Measurements from ENCODE around the gene DGKE. TPM values are rescaled to one million over a fixed set of nuclear protein-coding genes. Genes with fewer than 3 reads are reported as not detected.

The DGKE gene
- total RNA-seq, 1 donor from 2014 or later, result 2.8 TPM

GRCh38 chr17:56880571-56880970, 46.6 kb downstream of the DGKE start:
- H3K27ac Mint-ChIP-seq (ENCODE audit: unreplicated experiment), result no peak overlapping the region
- no peaks in the 10 kb centered on the region for H3K4me1 Mint-ChIP-seq (ENCODE audit: low read depth, unreplicated experiment)
- no peaks in the 10 kb centered on the region for H3K9me3 Mint-ChIP-seq (ENCODE audit: unreplicated experiment)
- DNase-seq, result no peak
- H3K27me3 Mint-ChIP-seq (ENCODE audit: unreplicated experiment), result peaks cover 1% of the 10 kb centered on the region
- peaks cover 4% of the 10 kb centered on the region for H3K36me3 Mint-ChIP-seq (ENCODE audit: unreplicated experiment)
- no peak overlapping the region for H3K4me3 Mint-ChIP-seq (ENCODE audit: unreplicated experiment)
- no peak for TF ChIP-seq CTCF (IDR thresholded peaks at IDR 0.05; ENCODE audit: partially characterized antibody, unreplicated experiment)

GRCh38 chr17:56881685-56882295, 47.8 kb downstream of the DGKE start:
- Mint-ChIP-seq H3K36me3 (ENCODE audit: unreplicated experiment) (peaks cover 6% of the 10 kb centered on the region), H3K4me3 (ENCODE audit: unreplicated experiment) (no peak overlapping the region), H3K27me3 (ENCODE audit: unreplicated experiment) (peaks cover 1% of the 10 kb centered on the region), H3K9me3 (ENCODE audit: unreplicated experiment) (no peaks in the 10 kb centered on the region), H3K27ac (ENCODE audit: unreplicated experiment) (no peak overlapping the region), H3K4me1 (ENCODE audit: low read depth, unreplicated experiment) (no peaks in the 10 kb centered on the region)
- TF ChIP-seq CTCF (IDR thresholded peaks at IDR 0.05; ENCODE audit: partially characterized antibody, unreplicated experiment), result no peak
- no peak for DNase-seq

GRCh38 chr17:56883616-56884015, 49.7 kb downstream of the DGKE start:
- no peak for DNase-seq
- Mint-ChIP-seq H3K9me3 (ENCODE audit: unreplicated experiment) (peaks cover 7% of the 10 kb centered on the region), H3K27ac (ENCODE audit: unreplicated experiment) (no peak overlapping the region), H3K4me1 (ENCODE audit: low read depth, unreplicated experiment) (no peaks in the 10 kb centered on the region), H3K27me3 (ENCODE audit: unreplicated experiment) (peaks cover 1% of the 10 kb centered on the region), H3K4me3 (ENCODE audit: unreplicated experiment) (no peak overlapping the region), H3K36me3 (ENCODE audit: unreplicated experiment) (peaks cover 15% of the 10 kb centered on the region)
- no peak for TF ChIP-seq CTCF (IDR thresholded peaks at IDR 0.05; ENCODE audit: partially characterized antibody, unreplicated experiment)

- no peak for DNase-seq
- H3K4me3 Mint-ChIP-seq (ENCODE audit: unreplicated experiment), result no peak overlapping the region
- no peak for TF ChIP-seq CTCF (IDR thresholded peaks at IDR 0.05; ENCODE audit: partially characterized antibody, unreplicated experiment)
- peaks cover 15% of the 10 kb centered on the region for H3K36me3 Mint-ChIP-seq (ENCODE audit: unreplicated experiment)
- H3K4me1 Mint-ChIP-seq (ENCODE audit: low read depth, unreplicated experiment), result no peaks in the 10 kb centered on the region
- H3K27ac Mint-ChIP-seq (ENCODE audit: unreplicated experiment), result no peak overlapping the region
- H3K27me3 Mint-ChIP-seq (ENCODE audit: unreplicated experiment), result peaks cover 1% of the 10 kb centered on the region
- peaks cover 7% of the 10 kb centered on the region for H3K9me3 Mint-ChIP-seq (ENCODE audit: unreplicated experiment)
Measured at GRCh38 chr17:56884483-56885311, 50.7 kb downstream of the DGKE start.

- Mint-ChIP-seq H3K9me3 (ENCODE audit: unreplicated experiment) (peaks cover 7% of the 10 kb centered on the region), H3K4me1 (ENCODE audit: low read depth, unreplicated experiment) (no peaks in the 10 kb centered on the region), H3K27ac (ENCODE audit: unreplicated experiment) (no peak overlapping the region), H3K36me3 (ENCODE audit: unreplicated experiment) (peaks cover 15% of the 10 kb centered on the region), H3K27me3 (ENCODE audit: unreplicated experiment) (peaks cover 1% of the 10 kb centered on the region), H3K4me3 (ENCODE audit: unreplicated experiment) (no peak overlapping the region)
- no peak for TF ChIP-seq CTCF (IDR thresholded peaks at IDR 0.05; ENCODE audit: partially characterized antibody, unreplicated experiment)
- no peak for DNase-seq
Measured at GRCh38 chr17:56885312-56885657, 51.3 kb downstream of the DGKE start.
